A673 (cell line): ENCODE measurements around the gene VTN.

Source experiments
- EZH2 ChIP-seq: fragments of 200-600 bp; sonication (generic); IDR thresholded peaks from 2 replicates; pipeline ENCODE4 v1.6.1; 2017; ENCODE audit warnings: borderline replicate concordance, low read depth, mild to moderate bottlenecking, mixed read lengths, antibody characterized with exemption, low read length; ENCODE audit not compliant: poor library complexity, severe bottlenecking
- TF ChIP-seq, protein P1 (sequence below): fragments of 300-800, 200-600 bp; sonication (generic); conservative IDR thresholded peaks from 2 replicates; pipeline ENCODE4 v1.5.1; 2017; ENCODE audit warnings: low read depth, mild to moderate bottlenecking, antibody characterized with exemption, low read length, moderate library complexity, mixed read lengths

DNA sequence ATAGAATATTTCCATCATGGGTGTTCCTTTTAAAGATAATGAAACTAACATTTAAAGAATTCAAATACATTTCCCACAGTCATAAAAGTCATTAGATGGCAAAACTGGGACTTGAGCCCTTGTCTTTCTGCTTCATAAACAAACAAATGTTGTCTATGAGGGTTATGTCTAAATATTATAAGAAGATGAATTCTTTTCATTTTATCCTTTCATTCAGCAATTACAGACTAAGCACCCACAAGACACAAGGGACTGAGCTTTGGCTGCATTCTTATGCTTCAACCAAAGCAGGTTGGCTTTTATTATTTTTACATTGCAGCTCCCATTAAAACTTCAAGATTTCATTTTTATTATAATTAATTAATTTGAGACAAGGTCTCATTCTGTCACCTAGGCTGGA is 16.3 kb upstream of the VTN start:
- TF ChIP-seq, protein P1, sequence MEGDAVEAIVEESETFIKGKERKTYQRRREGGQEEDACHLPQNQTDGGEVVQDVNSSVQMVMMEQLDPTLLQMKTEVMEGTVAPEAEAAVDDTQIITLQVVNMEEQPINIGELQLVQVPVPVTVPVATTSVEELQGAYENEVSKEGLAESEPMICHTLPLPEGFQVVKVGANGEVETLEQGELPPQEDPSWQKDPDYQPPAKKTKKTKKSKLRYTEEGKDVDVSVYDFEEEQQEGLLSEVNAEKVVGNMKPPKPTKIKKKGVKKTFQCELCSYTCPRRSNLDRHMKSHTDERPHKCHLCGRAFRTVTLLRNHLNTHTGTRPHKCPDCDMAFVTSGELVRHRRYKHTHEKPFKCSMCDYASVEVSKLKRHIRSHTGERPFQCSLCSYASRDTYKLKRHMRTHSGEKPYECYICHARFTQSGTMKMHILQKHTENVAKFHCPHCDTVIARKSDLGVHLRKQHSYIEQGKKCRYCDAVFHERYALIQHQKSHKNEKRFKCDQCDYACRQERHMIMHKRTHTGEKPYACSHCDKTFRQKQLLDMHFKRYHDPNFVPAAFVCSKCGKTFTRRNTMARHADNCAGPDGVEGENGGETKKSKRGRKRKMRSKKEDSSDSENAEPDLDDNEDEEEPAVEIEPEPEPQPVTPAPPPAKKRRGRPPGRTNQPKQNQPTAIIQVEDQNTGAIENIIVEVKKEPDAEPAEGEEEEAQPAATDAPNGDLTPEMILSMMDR, result no peak
- TF ChIP-seq EZH2, result no peak
